IMR-90 (cell line): ENCODE results near the gene NPAS3. TPM values are rescaled to one million over a fixed set of nuclear protein-coding genes. Genes with fewer than 3 reads are reported as not detected.

Experiments used
- ATAC-seq: fragments of 200-7000 bp; cut with Tn5 transposase; 2 replicates; pipeline ENCODE4 v1.9.1; 2020; ENCODE audit warnings: low read depth, mild to moderate bottlenecking, moderate library complexity
- BruUV-seq: library from RNA; stranded (reverse); fragments of 400-500 nt; replicated peaks from 2 replicates; lab custom pipeline; 2021; lab: Mats Ljungman, UMichigan
- CTCF ChIA-PET: fragments of 300-600 bp; formaldehyde crosslinking; extraction: SDS; loops from one replicate; lab custom pipeline; 2021; ENCODE audit warnings: antibody characterized with exemption; lab: Yijun Ruan, JAX
- POLR2A ChIA-PET: fragments of 300-600 bp; sonication (Branson Sonifier 250); formaldehyde crosslinking; loops from one replicate; lab custom pipeline; 2022; ENCODE audit warnings: antibody characterized with exemption; ENCODE audit not compliant: unreplicated experiment; lab: Charles Lee
- DNase-seq: peaks from one replicate; pipeline ENCODE4 v3.0.0; 2013
- H2AFZ ChIP-seq: replicated peaks from 2 replicates; pipeline ENCODE3; 2013; ENCODE audit warnings: low read length, mild to moderate bottlenecking; ENCODE audit not compliant: poor library complexity
- H2AK5ac ChIP-seq: 2 replicates; pipeline ENCODE4 v1.6.1; 2013; ENCODE audit warnings: low read depth, low read length, inconsistent platforms
- H2AK9ac ChIP-seq: replicated peaks from 2 replicates; pipeline ENCODE3; 2013; ENCODE audit warnings: mild to moderate bottlenecking, low read depth, low read length, moderate library complexity; ENCODE audit not compliant: poor library complexity
- H2BK120ac ChIP-seq: 2 replicates; pipeline ENCODE4 v1.6.1; 2013; ENCODE audit warnings: low read depth, low read length, inconsistent platforms
- H2BK15ac ChIP-seq: 3 replicates; pipeline ENCODE4 v1.6.1; 2013; ENCODE audit warnings: low read depth, low read length, inconsistent platforms
- H2BK20ac ChIP-seq: 2 replicates; pipeline ENCODE4 v1.6.1; 2013; ENCODE audit warnings: low read depth, mild to moderate bottlenecking, inconsistent platforms, low read length, moderate library complexity
- H2BK5ac ChIP-seq: 2 replicates; pipeline ENCODE4 v1.6.1; 2013; ENCODE audit warnings: mild to moderate bottlenecking, low read depth, low read length, inconsistent platforms; ENCODE audit not compliant: poor library complexity, severe bottlenecking
- H3K14ac ChIP-seq: replicated peaks from 2 replicates; pipeline ENCODE4 v1.6.1; 2013; ENCODE audit warnings: low read depth, low read length, inconsistent platforms
- H3K18ac ChIP-seq: 2 replicates; pipeline ENCODE4 v1.6.1; 2013; ENCODE audit warnings: low read depth, low read length, control low read depth
- H3K23ac ChIP-seq: 2 replicates; pipeline ENCODE4 v1.6.1; 2013; ENCODE audit warnings: low read depth, low read length, inconsistent platforms
- H3K27ac ChIP-seq: 2 replicates; pipeline ENCODE4 v1.5.1; 2013; ENCODE audit warnings: mild to moderate bottlenecking, control low read depth, low read length; ENCODE audit not compliant: insufficient read depth
- H3K27me3 ChIP-seq: 2 replicates; pipeline ENCODE4 v1.6.1; 2013; ENCODE audit warnings: low read length; ENCODE audit not compliant: control insufficient read depth, insufficient read depth
- H3K36me3 ChIP-seq: 2 replicates; pipeline ENCODE4 v1.6.1; 2013; ENCODE audit warnings: low read length, mixed read lengths; ENCODE audit not compliant: control insufficient read depth, insufficient read depth
- H3K4ac ChIP-seq: 2 replicates; pipeline ENCODE4 v1.6.1; 2013; ENCODE audit warnings: low read depth, low read length, inconsistent platforms
- H3K4me1 ChIP-seq: 2 replicates; pipeline ENCODE4 v1.6.1; 2013; ENCODE audit warnings: low read length, mixed read lengths; ENCODE audit not compliant: control insufficient read depth, insufficient read depth
- H3K4me2 ChIP-seq: 2 replicates; pipeline ENCODE4 v1.6.1; 2013; ENCODE audit warnings: low read depth, mild to moderate bottlenecking, control low read depth, low read length, moderate library complexity
- H3K4me3 ChIP-seq: 2 replicates; pipeline ENCODE4 v1.5.1; 2013; ENCODE audit warnings: low read depth, mild to moderate bottlenecking, control low read depth, low read length, moderate library complexity; ENCODE audit not compliant: insufficient read depth
- H3K56ac ChIP-seq: 2 replicates; pipeline ENCODE4 v1.6.1; 2013; ENCODE audit warnings: low read length, inconsistent platforms; ENCODE audit not compliant: insufficient read depth; ENCODE audit errors: extremely low read depth
- H3K79me1 ChIP-seq, 2 experiments: 2 replicates each; pipeline ENCODE4 v1.6.1; 2013; ENCODE audit warnings: low read length in 2 of 2, inconsistent platforms in 1 of 2, low read depth in 1 of 2
- H3K9ac ChIP-seq: 2 replicates; pipeline ENCODE4 v1.6.1; 2013; ENCODE audit warnings: low read depth, low read length, control low read depth
- H3K9me1 ChIP-seq: 2 replicates; pipeline ENCODE4 v1.6.1; 2013; ENCODE audit warnings: low read length, inconsistent platforms; ENCODE audit not compliant: insufficient read depth
- H3K9me3 ChIP-seq: 2 replicates; pipeline ENCODE4 v1.6.1; 2013; ENCODE audit warnings: low read length; ENCODE audit not compliant: control insufficient read depth, insufficient read depth
- H4K20me1 ChIP-seq: 2 replicates; pipeline ENCODE4 v1.6.1; 2013; ENCODE audit warnings: low read length, inconsistent platforms; ENCODE audit not compliant: insufficient read depth
- H4K5ac ChIP-seq: 2 replicates; pipeline ENCODE4 v1.6.1; 2013; ENCODE audit warnings: mild to moderate bottlenecking, low read depth, low read length, control low read depth
- H4K8ac ChIP-seq, 2 experiments: 2 replicates each; pipeline ENCODE4 v1.6.1; 2013; ENCODE audit warnings: low read depth in 2 of 2, low read length in 2 of 2, control low read depth in 1 of 2, inconsistent platforms in 1 of 2
- H4K91ac ChIP-seq: 2 replicates; pipeline ENCODE4 v1.6.1; 2013; ENCODE audit warnings: low read depth, low read length, inconsistent platforms; ENCODE audit not compliant: insufficient read depth
- RCOR1 ChIP-seq: IDR thresholded peaks from 2 replicates; pipeline ENCODE4 v1.6.1; 2012; ENCODE audit warnings: mild to moderate bottlenecking, low read length, improper control_type of control experiment; ENCODE audit not compliant: insufficient replicate concordance
- WGBS, 2 experiments: methylation state at CpG; one replicate each; pipeline versions ENCODE4 v1.1.5 to v1.1.7; 2013; ENCODE audit warnings: missing lambda C conversion rate in 2 of 2; ENCODE audit not compliant: insufficient read length in 1 of 2; ENCODE audit errors: extremely low coverage in 2 of 2; 5-methylcytosine and 5-hydroxymethylcytosine counted together
- dilution Hi-C: fragments of 300-500 bp; cut with HindIII; formaldehyde crosslinking; loops from one replicate; pipeline ENCODE4 v1.14.3; 2018; ENCODE audit warnings: low sequenced_read_pairs; ENCODE audit not compliant: unreplicated experiment
- in situ Hi-C: fragments of 300-500 bp; cut with MboI; formaldehyde crosslinking; loops from 3 replicates; pipeline ENCODE4 v1.14.3; 2019; ENCODE audit warnings: low sequenced_read_pairs, inconsistent platforms, mixed read lengths
- intact Hi-C: fragments of 100-400 bp; cut with micrococcal nuclease; formaldehyde crosslinking; loops from 2 replicates; pipeline ENCODE4 v1.10.0; 2022
- polyA plus RNA-seq, 3 experiments: library from polyadenylated mRNA; depleted of rRNA; stranded (reverse); fragments of >200 nt; gene quantifications; 2 replicates each; pipeline ENCODE4 v1.2.3, GENCODE V29; 2012; ENCODE audit warnings: low replicate concordance in 1 of 3
- total RNA-seq: library from RNA; depleted of rRNA; stranded (reverse); fragments of >200 nt; gene quantifications from 2 replicates; pipeline ENCODE4 v1.2.3, GENCODE V29; 2012

The NPAS3 gene
- total and polyA plus RNA-seq, 2 of the 4 experiments (the other 2 are of a cell fraction), result not detected

DNA sequence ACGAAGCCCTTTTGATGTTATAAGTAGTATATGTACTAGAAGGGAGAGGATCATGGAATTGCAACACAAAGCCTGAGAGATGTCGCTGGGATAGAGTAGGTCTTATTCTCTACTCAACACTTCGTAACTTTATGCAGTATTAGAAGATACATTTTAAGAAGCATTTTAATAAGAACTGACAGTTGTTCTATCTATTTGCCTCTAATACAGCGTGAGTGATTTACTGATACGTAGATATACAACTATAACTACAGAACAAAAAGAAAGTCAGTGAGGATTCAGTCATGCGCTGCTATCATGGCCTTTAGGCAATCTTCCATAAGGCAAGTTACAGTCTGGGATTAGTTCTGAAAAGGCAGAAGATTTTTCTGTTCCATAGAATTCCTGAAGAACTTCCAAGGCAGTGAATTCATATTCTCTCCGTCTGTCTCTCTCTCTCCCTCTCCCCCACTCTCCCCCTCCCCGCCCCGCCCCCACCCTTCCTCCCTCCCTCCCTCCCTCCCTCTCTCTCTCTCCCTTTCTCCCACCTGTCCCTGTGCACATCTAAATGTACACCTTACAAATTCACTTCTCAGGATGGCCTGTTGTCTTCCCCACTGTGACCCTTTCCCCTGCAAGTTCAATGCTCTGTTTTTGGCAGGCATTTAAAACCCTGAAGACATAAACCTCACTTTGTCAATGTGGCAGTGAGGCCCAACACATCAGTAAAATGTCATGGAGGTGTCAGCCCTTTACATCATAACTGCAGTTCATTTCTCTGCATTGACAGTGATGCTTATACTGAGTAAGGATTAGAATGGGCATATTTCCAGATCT is 541.6 kb downstream of the NPAS3 start:
- WGBS, 2 experiments, result no CpG with 5 or more reads among the region's 9 CpGs
- no TSS peak for BruUV-seq
- intact Hi-C loops, result no loop called here

More for the DNA sequence above, 541.6 kb downstream of the NPAS3 start:
- H3K9me1 ChIP-seq, result no peaks in the 10 kb centered on the region
- no peak overlapping the region for H3K18ac ChIP-seq
- H2BK20ac ChIP-seq, result no peak overlapping the region
- ATAC-seq (no peak), DNase-seq (no peak)
- ChIA-PET POLR2A (no interaction called here), CTCF (no interaction called here)
- no peak overlapping the region for H3K4ac ChIP-seq
- no peaks in the 10 kb centered on the region for H3K79me1 ChIP-seq
- H3K14ac ChIP-seq, result no peak overlapping the region
- in situ Hi-C loops (no loop called here), dilution Hi-C loops (no loop called here)
- no peak overlapping the region for H3K4me2 ChIP-seq
- H4K8ac ChIP-seq, result no peak overlapping the region
- no peaks in the 10 kb centered on the region for H3K36me3 ChIP-seq
- H3K9me3 ChIP-seq, result no peaks in the 10 kb centered on the region
- no peak overlapping the region for H2BK15ac ChIP-seq
- no peak overlapping the region for H3K9ac ChIP-seq
- H2AK9ac ChIP-seq, result no peak overlapping the region
- H2BK5ac ChIP-seq, result no peak overlapping the region
- no peak overlapping the region for H3K56ac ChIP-seq
- TF ChIP-seq RCOR1, result no peak
- no peak overlapping the region for H2AFZ ChIP-seq
- no peaks in the 10 kb centered on the region for H3K4me1 ChIP-seq
- H2AK5ac ChIP-seq, result no peak overlapping the region
- no peaks in the 10 kb centered on the region for H3K27me3 ChIP-seq
- H3K23ac ChIP-seq, result no peak overlapping the region
- no peak overlapping the region for H2BK120ac ChIP-seq
- no peak overlapping the region for H4K91ac ChIP-seq
- H4K5ac ChIP-seq, result no peak overlapping the region
- H3K4me3 ChIP-seq, result no peak overlapping the region
- no peak overlapping the region for H3K27ac ChIP-seq
- no peaks in the 10 kb centered on the region for H4K20me1 ChIP-seq
